HG03571 (cell line): ENCODE results near the gene ZBTB20.
A peak's percentile ranks its signal among the peaks of the same experiment; 100 is the strongest.

Source experiments
- ATAC-seq: cut with Tn5 transposase; IDR thresholded peaks from one replicate; pipeline ENCODE4 v1.9.1; 2021; ENCODE audit not compliant: unreplicated experiment

Gene ZBTB20

GRCh38 chr3:114356066-114356465 lies 791.0 kb downstream of the ZBTB20 start:
- no peak for ATAC-seq

DNA sequence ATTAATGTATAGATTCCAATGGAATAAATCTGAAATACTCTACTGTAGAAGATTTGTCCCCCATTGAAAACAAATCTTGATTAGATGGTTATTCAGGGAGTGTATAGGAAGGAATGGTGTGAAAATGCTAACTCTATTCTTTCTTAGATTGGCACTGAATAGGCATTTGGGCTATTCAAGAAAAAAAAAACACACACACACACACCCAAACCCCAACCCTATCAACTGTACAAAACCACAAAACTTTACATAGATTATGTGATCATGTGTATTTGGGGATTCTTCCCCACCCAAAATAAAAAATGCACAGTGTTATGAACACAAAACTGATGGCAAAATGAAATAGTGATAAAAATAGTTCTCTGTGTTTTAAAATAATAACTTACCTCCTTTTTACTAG lies 791.4 kb downstream of the ZBTB20 start:
- no peak for ATAC-seq

DNA sequence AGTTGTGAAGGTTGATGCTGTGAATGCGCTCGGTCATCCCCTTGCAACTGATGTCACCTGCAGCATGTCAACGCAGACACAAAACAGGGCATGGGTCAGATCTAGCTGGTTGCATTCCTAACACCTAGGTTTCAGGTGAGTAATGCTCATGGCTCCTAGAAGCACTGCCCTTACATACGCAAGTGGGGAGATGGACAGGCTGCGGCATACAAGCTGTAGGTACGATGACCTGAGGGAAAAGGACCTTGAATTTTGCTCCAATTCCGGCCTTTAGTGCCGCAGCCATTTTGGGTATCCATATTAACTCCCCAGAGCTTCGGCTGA lies 795.3 kb downstream of the ZBTB20 start:
- ATAC-seq, result no peak

GRCh38 chr3:114351123-114351821 lies 795.8 kb downstream of the ZBTB20 start:
- no peak for ATAC-seq

DNA sequence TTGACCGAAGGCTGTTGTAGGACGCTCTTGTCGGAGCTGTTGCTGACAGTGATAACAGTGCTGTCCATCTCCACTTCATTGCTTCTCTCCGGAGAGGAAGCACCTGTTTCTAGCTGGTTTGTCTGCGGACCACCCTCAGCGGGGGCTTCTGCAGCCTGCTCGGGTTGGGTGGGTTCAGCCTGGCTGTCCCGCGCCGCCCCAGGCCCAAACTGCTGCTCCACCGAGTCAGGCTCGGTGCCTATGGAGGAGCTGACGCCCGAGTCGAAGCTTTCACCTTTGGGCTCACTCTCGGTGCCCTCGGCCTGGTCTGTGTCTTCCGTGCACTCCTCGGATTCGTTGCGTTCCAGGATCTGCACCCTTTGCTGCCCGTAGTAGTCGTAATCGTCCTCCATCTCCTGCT lies 796.4 kb downstream of the ZBTB20 start:
- no peak for ATAC-seq

DNA sequence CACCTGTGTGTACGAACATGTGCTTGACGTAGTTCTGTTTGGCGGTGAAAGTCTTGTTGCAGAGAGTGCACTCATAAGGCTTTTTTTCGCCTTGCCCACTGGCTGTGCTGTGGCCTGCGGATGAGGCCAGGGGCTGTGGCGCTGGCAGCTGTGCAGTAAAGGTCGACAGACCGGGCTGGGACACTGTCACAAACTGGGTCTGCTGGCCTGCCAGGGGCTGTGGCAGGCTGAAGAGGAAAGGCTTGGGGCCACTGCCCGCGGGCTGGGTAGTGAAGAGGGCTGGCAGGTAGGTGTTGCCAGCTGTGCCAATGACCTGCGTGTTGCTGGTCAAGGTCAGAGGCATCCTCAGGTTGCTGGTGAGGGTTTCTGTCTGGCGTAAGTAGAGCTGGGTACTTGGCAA lies 796.8 kb downstream of the ZBTB20 start:
- no peak for ATAC-seq

GRCh38 chr3:114344492-114344891 lies 802.6 kb downstream of the ZBTB20 start:
- no peak for ATAC-seq

- ATAC-seq, result no peak
These were observed 808.3 kb downstream of the ZBTB20 start for GRCh38 chr3:114338651-114339357.

GRCh38 chr3:114336857-114337256 lies 810.2 kb downstream of the ZBTB20 start:
- ATAC-seq, result no peak

DNA sequence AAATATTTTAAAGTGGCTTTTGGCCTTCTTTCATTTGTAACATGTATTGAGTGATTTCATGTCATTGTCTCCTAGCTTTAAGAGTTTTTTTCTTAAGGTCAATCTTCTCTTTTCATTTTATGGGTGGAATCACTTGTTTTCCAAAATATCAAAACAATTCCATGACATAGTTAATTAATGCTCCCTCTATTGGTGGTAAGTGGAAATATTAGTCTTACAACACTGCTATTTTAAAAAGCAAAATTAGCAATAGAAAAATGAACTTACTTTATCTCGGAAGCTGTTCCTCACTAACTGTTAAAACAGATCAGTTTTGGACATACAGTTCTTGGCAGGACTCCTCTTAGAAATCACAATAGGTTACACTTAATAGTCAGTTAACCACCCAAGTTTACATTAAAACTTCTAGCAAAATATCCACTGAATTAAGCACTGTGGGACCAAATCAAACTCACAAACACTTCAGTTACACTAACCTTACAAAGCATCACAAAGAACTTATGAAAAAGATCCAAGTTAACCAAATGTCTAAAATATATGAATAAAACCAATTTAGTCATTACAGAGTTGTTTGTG lies 810.9 kb downstream of the ZBTB20 start:
- ATAC-seq, result no peak

DNA sequence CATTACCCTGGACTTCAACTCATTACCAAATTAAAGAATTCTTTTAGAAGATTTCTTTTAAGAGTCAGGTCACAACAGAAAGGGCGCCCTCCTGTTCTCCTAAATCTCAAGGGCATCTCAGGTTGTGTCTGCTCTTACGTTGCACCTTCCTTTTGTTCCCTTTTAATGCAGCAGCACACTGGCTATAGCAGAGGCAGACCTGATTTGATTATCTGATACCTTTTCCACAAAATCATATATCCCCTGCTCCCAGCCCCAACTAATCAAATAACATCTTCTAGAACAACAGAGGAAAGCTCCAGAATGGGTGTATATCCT lies 813.2 kb downstream of the ZBTB20 start:
- ATAC-seq, result no peak

- no peak for ATAC-seq
These were observed 813.7 kb downstream of the ZBTB20 start for GRCh38 chr3:114333180-114333922.

- no peak for ATAC-seq
These were observed 814.5 kb downstream of the ZBTB20 start for GRCh38 chr3:114332342-114333179.

GRCh38 chr3:114331710-114332109 lies 815.4 kb downstream of the ZBTB20 start:
- ATAC-seq, result no peak

DNA sequence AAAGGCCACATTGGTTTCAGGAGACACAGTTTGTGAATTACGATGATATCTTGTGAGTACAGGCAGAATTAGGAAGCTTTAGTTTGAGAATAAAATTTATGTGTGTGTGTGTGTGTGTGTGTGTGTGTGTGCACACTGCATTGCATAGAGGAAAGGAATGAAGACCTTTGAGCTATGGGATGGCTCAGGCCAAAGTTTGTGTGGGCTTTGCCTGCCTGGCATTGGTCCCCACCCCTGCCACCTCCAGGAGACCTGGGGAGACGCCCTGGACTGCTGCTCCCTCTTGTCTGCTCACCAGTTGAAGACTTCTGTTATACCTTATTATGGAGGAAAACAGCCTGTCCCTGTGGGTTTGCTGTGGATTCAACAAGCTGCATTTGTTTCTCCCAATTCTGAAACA lies 816.1 kb downstream of the ZBTB20 start:
- no peak for ATAC-seq

DNA sequence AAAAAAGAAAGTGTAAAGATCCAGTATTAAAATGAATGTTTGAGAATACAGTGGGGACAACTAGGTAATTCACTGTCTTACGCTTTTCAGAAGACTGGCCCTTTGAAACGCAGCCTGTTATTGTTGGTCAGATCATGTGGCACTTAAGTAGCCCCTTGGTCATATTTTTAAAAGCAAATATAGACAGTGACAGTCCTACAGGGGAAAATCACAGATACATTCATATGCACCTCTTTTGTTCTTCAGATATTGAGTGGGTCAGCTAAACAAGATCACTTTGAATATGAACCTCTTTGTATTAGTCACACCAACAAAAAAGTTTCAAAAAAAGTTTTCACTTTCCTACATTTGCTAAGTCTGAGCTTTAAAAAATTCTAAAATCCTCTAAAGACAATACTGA lies 817.3 kb downstream of the ZBTB20 start:
- no peak for ATAC-seq

- ATAC-seq, result no peak
These were observed 818.7 kb downstream of the ZBTB20 start for GRCh38 chr3:114328345-114328744.

DNA sequence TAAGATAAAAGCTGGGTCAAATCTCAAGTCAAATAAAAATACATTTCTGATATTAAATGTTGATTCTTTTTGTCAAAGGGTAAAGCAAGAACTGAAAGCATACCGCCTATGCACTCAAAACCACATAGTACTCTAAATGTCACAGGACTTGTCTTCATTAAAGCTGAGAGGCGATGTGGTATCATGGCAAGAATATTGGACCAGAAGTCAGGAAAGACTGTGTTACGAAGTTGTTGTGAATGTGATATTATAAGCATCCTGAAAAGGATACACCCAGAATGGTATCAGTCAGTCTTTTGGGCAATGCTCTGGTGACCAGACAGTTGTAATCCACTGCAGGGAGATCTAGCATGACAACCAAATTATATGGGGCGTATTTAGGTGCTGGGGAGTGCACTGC lies 819.4 kb downstream of the ZBTB20 start:
- ATAC-seq, result no peak

DNA sequence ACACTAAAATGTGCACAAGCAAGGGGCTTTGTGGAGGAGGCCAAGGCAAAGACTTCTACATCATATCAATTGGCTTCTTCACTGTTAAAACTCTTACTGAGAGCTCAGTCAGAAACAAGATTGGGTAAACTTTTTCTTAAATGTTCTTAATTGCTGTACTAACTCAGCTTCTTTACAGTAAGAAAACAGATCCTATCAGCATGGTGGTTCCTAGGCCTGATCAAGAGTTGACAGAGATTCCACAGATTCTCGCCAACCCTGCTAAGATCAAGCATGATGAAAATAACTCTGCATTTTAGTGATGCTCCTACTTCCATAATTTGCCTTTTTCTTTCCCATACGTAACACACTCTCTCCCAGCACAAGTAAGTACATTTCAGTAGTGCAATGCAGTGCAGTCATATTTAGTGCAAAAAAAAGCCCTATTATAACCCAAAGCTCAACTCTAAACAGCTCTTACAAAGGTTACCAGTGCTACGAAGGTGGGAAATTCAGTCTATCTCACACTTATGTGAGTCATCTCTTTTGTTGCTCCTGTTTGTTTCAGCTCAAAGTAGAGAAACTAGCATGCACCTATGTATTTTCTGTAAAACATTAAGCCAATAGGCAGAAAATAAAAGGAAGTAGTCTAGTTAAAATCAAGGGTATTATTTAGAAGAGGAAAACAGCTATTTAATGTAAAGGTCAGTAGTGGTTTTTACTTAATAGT lies 823.4 kb downstream of the ZBTB20 start:
- ATAC-seq, result peak; percentile 71

- ATAC-seq, result no peak
These were observed 826.8 kb downstream of the ZBTB20 start for GRCh38 chr3:114320246-114320645.
